HG03097 (cell line): Measurements from ENCODE around the gene DCDC1.
A peak's percentile ranks its signal among the peaks of the same experiment; 100 is the strongest.

ENCODE experiments used
- ATAC-seq: cut with Tn5 transposase; IDR thresholded peaks from one replicate; pipeline ENCODE4 v1.9.1; 2021; ENCODE audit not compliant: unreplicated experiment, low FRiP score

The DCDC1 gene

GRCh38 chr11:31369348-31370329, at the start of gene DCDC1, which contains the start of gene DNAJC24:
TSS of gene DCDC1 (minus strand) at chr11:31369739. CDS start at chr11:31328280, 41,459 bp downstream.
TSS of gene DNAJC24 (plus strand) at chr11:31369860. CDS start at chr11:31370749, 889 bp downstream.
- peak; percentile 98 for ATAC-seq

GRCh38 chr11:31419138-31419537, 49.6 kb upstream of the DCDC1 start:
- no peak for ATAC-seq

DNA sequence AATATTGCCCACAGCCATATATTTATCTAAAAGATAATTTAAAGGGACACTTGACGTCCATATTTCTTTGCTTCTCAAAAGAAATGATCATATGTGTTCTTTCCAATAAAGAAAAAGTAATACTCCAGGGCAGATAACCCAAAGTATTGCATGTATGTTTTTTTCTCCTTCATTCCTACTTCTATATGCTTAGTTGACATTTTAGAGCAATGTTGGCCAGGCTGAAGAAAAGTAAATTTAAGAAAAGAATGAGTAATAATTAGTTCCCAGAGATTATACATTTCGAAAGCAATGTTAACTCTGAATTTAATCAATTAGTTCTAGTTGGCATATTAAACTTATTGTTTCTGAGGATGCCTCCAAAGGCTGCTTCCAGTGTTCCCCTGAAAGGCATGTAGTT, 48.3 kb upstream of the DCDC1 start:
- ATAC-seq, result no peak

DNA sequence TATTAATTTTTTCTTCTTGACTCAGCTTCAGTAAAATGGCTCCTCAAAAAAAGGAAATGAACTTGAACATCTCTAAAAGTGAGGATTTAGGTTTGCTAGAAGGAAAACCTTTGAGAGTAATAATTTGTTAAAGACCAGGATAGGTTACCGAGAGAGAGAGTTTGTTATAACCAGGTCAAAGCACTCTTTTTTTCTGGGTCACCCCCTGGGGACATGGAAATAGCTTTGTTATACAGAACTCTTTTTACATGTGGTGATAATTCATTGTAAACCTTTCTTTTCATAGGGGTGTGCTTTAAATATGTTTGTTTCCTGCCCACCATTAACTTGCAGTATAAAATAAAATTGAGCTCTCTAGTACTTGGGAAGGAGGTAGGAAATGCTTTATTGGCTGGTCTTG, 47.8 kb upstream of the DCDC1 start:
- ATAC-seq, result no peak

DNA sequence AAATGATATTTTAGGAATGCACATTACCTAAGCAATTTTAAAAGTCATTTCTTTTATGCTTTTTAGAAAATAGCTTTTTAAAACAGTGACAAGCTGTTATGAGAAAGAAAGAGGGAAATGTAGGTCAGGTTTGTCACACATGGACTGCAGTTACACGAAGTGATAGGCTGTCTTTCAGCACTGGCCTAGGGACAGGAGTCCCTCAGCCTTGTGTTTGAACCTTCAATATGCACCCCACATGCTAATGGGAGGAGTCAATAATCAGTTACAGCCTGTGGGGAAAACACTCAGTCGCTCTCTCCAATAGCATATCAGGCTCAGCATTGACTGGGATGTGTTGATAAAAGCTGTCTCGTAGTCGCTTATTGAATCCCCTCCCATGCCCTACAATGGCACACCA, 45.9 kb upstream of the DCDC1 start:
- no peak for ATAC-seq

- no peak for ATAC-seq
These were observed 44.8 kb upstream of the DCDC1 start for GRCh38 chr11:31414338-31414737.

DNA sequence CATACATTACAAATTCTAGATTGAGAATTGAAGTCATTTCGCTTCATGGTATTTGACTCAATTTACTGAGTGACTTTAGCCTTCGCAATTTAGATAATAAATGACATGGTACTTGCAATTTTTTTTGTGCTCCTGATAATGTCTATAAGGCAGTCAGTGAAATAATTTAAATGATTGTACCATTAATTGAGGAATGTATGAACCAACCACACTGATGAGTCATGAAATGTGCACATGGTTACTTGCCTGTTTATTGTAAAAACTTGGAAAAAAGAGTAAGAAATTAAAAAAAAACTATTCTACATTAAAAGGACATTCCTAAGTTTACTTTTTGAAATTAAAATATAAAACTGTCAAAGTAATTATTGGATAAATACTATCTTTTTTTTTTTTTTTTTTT, 43.4 kb upstream of the DCDC1 start:
- no peak for ATAC-seq

DNA sequence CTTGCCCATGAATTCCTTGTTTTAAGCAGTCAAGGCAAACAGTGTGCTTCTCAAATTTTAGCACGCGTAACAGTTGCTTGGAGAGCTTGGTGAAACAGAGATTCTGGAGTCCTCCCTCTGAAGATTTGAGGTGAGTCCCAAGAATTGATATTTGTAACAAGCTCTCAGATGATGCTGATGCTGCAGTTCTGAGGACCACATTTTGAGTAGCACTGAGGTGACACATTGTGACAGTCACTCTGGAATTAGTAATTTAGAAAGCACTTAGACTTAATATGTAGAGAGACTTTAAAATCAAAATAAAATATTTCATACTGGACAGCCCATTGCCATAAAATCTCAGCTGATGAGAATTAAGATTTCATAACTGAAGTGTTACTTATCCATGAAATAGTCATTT, 38.7 kb upstream of the DCDC1 start:
- no peak for ATAC-seq

DNA sequence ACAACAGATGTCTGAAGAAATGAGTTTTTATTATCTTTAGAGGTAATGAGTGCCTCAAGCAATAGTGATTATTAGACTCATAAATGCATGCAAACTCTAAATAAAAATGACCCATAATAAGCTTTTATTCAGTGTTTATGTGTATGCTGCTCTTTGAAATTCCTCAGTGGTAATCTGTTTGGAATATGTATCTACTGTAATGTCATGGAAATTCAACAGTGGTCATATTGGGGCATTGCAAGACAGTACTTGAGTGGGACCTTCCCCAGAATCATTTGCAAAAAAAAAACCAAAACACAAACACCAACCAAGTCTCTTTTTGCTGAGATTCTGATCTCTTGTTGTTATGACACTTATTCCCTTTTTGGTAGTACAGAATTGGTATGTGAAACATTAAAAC, 35.1 kb upstream of the DCDC1 start:
- no peak for ATAC-seq

DNA sequence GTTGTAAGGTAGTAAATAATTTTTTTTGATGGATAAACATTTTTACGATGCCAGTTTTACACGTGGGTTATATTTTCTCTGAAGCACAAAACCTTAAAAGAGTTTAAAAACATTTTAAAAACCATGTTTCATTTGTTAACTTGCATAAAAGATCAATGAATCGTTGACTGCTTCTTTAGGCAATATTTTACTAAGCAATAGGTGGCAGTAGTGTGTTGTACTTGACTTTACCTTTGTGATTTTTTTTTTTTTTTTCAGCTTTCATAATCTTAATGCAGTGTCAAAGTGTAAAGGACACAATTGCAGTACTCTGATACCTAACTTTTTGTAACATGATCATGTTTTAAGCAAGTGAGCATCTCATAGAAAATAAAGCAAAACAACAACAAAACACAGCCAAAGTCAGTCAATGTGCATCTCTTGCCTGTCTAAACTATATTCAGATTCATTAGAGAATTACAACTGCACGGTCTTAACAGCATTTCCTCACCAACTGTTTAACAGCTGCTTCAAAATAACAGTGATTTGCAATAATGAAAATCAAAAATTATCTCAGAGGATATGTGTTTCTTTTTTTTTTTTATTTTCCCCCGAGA, 27.8 kb upstream of the DCDC1 start:
- ATAC-seq, result no peak

DNA sequence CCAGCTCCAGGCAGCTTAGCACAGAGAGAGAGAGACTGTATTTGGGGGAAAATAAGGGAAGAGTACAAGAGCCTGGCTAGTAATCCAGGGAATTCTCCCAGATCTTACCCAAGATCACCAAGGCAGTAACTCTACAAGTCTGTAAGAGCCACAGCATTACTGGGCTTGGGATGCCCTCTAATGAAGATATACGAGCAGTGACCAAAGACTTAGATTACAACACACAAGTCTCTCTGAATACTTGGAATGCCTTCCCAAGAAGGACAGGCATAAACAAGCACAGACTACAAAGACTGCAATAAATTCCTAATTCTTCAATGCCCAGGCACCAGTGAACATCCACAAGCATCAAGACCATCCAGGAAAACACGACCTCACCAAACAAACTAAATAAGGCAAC, 17.8 kb upstream of the DCDC1 start:
- ATAC-seq, result no peak

- ATAC-seq, result no peak
These were observed 13.6 kb upstream of the DCDC1 start for GRCh38 chr11:31383116-31383515.

DNA sequence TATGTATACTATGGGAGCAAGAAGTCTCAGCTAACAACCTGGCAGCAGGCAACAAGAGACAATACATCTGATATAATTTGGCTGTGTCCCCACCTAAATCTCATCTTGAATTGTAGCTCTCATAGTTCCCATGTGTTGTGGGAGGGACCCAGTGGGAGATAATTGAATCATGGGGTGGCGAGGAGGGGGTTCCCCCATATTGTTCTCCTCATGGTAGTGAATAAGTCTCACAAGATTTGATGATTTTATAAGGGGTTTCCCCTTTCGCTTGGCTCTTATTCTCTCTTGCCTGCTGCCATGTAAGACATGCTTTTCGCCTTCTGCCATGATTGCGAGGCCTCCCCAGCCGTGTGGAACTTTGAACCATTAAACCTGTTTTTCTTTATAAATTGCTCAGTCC, 6.3 kb upstream of the DCDC1 start:
- ATAC-seq, result no peak

GRCh38 chr11:31366795-31367194, 2.7 kb downstream of the DCDC1 start:
- ATAC-seq, result no peak

GRCh38 chr11:31361743-31362142, 7.8 kb downstream of the DCDC1 start:
- ATAC-seq, result no peak

DNA sequence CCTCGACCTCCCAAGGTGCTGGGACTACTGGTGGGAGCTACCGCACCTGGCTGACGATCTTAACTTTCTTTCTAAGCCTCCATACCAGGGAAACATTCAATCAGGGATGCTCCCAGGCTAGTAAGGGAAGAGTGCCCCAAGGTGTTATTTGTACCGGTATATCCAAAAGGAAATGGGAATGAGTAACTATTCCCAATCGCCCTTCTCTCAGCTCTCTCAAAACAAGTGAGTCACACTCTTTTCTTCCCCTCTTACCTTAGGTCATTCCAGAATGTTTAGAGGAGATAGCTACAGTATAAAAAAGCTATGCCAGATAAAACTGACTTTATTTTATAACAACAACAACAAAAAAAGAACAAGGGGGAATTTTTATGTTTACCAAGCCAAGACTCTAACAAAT, 13.7 kb downstream of the DCDC1 start:
- ATAC-seq, result no peak

- no peak for ATAC-seq
These were observed 14.4 kb downstream of the DCDC1 start for GRCh38 chr11:31355131-31355530.

GRCh38 chr11:31351168-31351567, 18.4 kb downstream of the DCDC1 start:
- ATAC-seq, result no peak

DNA sequence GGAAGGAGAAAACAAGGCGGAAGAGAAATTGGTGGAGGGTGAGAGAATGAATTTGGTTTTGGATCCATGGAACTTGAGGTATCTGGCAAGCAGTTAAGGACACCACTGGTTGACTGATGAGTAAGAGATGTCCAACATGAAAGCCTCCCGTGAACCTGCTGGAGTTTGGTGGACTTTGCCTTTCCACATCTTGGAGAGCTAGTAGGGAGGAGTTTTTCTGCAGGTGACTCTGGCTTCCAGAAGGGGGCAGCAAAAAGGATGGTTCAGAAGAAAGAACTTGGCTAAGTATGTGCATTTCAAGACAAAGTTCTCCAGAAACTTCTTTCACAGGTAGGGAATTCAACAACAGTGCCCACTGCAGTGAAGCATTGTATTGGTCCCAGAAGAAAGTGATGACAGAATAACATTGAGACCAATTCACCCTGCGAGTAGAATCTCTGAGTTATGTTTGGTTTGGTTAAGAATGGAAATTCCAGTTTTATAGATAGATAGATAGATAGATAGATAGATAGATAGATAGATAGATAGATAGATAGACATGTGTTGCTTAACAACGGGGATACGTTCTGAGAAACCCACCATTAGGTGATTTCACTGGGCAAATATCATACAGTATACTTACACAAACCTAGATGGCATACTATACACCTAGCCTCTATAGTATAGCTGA, 28.5 kb downstream of the DCDC1 start:
- ATAC-seq, result no peak

DNA sequence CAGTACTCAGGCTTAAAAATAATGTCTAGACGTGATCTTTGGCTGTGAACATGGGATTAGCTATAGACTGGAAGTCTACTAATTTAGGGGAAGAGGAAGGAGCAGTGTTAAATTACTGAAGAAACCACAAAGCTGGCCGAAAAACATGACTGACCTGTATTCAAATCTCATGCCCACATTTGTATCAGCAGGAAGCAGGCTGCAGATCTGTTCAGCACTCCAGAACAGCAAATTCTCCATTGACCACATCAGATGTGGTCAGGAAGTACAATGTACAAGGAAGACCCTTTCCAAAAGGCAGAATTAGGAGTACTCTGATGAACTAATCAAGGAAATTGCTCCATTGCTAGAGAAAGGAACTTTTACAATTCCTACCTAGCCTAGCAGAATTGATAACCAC, 31.7 kb downstream of the DCDC1 start:
- no peak for ATAC-seq

GRCh38 chr11:31328697-31329096, 40.8 kb downstream of the DCDC1 start:
- ATAC-seq, result no peak
